ENCODE results near the gene NSUN2.

The NSUN2 gene

DNA sequence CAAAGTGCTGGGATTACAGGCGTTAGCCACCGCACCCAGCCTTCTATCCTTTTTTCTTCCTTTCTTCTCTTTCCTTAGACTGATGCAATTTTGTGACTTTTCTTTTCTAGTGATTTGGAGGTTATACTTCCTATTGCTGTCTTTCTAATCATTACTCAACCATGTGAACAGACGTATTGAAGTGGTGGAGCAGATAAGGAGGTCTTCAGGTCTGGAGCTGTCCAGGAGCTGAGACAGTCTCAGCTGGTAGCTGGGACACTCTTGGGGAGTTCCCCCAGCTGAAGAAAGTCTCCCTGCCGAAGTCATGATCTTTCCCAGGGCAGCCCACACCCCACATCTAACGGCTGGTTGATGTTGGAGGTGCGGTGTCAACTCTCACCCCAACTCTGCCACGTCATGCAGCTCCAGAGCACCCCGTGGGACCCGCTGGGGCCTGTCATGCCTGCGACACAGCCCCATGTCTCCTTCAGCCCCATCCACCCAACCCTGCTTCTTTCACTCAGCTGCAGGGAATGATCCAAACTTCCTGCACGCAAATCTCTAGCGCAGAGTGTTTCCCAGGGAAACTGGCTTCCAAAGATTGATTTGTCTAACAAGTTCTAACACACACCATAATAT lies 41.1 kb downstream of the NSUN2 start:
- TF ChIP-seq, protein P1, sequence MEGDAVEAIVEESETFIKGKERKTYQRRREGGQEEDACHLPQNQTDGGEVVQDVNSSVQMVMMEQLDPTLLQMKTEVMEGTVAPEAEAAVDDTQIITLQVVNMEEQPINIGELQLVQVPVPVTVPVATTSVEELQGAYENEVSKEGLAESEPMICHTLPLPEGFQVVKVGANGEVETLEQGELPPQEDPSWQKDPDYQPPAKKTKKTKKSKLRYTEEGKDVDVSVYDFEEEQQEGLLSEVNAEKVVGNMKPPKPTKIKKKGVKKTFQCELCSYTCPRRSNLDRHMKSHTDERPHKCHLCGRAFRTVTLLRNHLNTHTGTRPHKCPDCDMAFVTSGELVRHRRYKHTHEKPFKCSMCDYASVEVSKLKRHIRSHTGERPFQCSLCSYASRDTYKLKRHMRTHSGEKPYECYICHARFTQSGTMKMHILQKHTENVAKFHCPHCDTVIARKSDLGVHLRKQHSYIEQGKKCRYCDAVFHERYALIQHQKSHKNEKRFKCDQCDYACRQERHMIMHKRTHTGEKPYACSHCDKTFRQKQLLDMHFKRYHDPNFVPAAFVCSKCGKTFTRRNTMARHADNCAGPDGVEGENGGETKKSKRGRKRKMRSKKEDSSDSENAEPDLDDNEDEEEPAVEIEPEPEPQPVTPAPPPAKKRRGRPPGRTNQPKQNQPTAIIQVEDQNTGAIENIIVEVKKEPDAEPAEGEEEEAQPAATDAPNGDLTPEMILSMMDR (conservative IDR thresholded peaks at IDR 0.05; ENCODE audit: low read depth, low read length): no peak
- H3K4me3 ChIP-seq (ENCODE audit: low read depth, low read length): no peak overlapping the region
- DNase-seq (ENCODE audit: low read depth): no peak

DNA sequence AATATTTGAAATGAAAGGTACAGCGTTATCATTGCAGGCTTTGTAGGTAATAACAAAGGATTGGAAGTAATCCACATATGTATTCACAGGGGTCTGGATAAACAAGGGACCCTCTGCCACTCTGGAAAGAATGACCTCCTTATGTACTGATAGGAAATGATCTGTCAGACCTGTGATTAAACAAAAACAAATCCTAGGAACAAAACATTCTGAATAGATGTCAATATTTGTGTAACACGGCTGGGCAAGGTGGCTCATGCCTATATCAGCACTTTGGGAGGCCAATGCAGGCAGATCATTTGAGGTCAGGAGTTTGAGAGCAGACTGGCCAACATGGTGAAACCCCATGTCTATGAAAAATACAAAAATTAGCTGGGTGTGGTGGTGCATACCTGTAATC lies 42.3 kb downstream of the NSUN2 start:
- DNase-seq (ENCODE audit: low read depth): no peak
- TF ChIP-seq, protein P1 (conservative IDR thresholded peaks at IDR 0.05; ENCODE audit: low read depth, low read length): no peak
- H3K4me3 ChIP-seq (ENCODE audit: low read depth, low read length): no peak overlapping the region

DNA sequence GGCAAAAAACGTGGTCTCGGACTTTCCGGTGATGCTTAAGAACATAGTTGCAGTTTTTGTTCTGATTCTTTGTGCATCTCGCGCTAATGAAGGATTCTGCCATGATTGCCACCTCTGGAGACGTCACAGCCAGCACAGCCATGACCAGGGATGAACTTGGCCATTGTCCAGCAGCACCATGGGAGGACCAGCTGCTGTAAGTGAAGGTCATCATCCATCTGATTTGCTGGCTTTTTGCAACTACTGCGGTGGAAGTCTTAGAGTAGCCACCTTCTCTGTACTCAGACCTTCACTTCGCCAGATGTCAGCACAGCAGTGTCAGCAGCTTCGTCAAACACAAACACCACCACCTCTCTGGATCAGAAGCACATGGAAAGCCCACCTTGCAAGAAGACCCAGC lies 45.7 kb downstream of the NSUN2 start:
- TF ChIP-seq, protein P1 (conservative IDR thresholded peaks at IDR 0.05; ENCODE audit: low read depth, low read length): no peak
- H3K4me3 ChIP-seq (ENCODE audit: low read depth, low read length): no peak overlapping the region
- no peak for DNase-seq (ENCODE audit: low read depth)

DNA sequence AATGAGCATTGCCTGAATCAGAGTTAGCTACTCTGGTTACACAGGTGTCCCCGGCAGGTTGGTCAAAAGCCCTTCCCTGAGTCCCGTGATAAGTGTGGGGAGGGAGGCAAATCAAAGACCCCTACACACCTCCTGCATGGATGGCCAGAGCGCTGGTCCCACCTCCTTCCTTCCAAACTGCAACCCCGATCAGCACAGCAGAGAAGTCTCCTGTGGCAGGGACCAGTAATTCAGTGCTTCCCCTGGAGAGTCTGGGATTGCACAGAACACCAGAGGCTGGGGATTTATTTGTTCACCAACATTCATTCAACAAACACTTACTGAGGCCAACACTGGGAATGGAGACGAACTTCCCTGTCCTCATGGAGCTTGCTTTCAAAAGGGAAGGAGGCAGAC lies 46.2 kb downstream of the NSUN2 start:
- no peak for DNase-seq (ENCODE audit: low read depth)
- TF ChIP-seq, protein P1 (conservative IDR thresholded peaks at IDR 0.05; ENCODE audit: low read depth, low read length): no peak
- no peak overlapping the region for H3K4me3 ChIP-seq (ENCODE audit: low read depth, low read length)

DNA sequence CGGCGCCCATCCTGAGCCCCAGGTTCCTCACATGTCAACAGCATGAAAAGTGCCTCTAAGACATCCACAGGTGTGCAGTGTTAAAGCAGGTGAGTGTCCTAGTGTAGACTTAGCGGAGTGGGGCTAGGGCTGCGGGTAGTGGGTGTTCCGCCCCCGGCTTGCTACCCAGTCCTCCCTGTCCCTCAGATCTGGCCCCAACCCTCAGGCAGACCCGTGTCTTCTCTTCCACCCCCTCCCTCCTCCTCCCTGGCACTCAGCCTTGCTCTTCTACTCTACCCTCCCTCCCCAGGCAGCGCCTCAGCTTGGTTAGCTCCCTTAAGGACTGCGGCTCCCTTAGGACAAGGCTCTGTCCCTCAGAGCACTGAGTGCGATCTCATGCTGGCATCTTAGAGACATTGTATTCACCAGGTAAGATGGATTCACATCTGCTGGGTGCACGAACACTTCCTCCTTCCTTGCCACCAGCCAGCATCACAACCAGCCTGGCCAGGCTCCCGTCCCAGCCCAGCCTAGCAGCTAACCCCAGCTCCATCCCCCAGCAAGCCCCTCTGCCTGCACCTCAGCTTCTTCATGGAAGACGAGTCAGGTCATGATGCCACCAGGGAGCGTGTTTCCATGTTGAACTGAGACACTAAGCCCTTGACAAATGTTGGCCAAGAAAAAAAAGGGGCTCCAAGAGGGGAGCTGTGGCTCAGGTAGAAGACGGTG lies 46.8 kb downstream of the NSUN2 start:
- TF ChIP-seq, protein P1 (conservative IDR thresholded peaks at IDR 0.05; ENCODE audit: low read depth, low read length): no peak
- DNase-seq (ENCODE audit: low read depth): no peak
- no peak overlapping the region for H3K4me3 ChIP-seq (ENCODE audit: low read depth, low read length)

DNA sequence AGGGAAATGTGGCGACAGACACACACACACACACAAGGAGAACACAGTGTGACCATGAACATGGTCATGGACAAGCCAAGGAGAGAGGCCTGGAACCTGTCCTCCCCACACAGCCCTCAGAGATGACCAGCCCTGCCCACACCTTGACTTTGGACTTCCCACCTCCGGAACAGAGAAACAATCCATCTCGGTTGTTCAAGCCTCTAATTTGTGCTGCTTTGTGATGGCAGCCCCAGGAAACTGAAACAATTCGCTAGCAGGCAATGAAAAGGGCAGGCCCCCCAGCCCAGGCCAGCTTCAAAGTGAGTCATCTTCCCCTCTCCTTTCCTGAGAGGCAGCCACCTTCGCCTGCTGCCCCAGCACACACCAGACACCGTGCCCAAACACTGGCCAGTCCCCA lies 47.7 kb downstream of the NSUN2 start:
- no peak overlapping the region for H3K4me3 ChIP-seq (ENCODE audit: low read depth, low read length)
- TF ChIP-seq, protein P1 (conservative IDR thresholded peaks at IDR 0.05; ENCODE audit: low read depth, low read length): no peak
- DNase-seq (ENCODE audit: low read depth): no peak

DNA sequence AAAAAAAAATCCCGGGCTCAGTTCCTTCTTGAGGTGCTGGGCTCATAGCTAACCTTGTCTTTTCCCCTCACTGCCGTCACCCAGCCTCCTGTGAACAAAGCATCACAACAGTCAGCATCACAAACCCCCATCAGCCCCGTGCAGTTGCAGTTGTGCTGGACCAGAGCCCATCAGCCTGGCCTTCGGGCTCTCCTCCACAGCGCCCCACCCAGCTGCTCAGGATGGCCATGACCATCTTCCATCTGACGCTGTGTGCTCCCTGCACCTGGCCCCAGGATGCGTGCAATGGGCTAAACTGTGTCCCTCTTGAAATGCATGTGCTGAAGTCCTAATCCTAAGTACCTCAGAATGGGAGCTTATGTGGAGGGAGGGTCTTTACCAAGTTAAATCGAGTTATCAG lies 48.1 kb downstream of the NSUN2 start:
- TF ChIP-seq, protein P1 (conservative IDR thresholded peaks at IDR 0.05; ENCODE audit: low read depth, low read length): no peak
- no peak overlapping the region for H3K4me3 ChIP-seq (ENCODE audit: low read depth, low read length)
- DNase-seq (ENCODE audit: low read depth): no peak

Measured in choroid plexus epithelial cell (primary cell).